H1 (cell line): ENCODE data around the gene RBM15. TPM values are rescaled to one million over a fixed set of nuclear protein-coding genes. Genes with fewer than 3 reads are reported as not detected.

Experiments used
- CEBPB ChIP-seq: IDR thresholded peaks from 2 replicates; pipeline ENCODE4 v1.6.1; 2012; ENCODE audit warnings: low read depth, low read length
- CTCF ChIP-seq, 3 experiments: IDR thresholded peaks; 1 replicate in 2 of 3; 2 replicates in 1 of 3; pipeline versions ENCODE4 v1.5.1 to v1.6.1; 2011; ENCODE audit warnings: low read length in 3 of 3, mild to moderate bottlenecking in 3 of 3, inconsistent platforms in 2 of 3, low read depth in 1 of 3, moderate library complexity in 1 of 3; ENCODE audit not compliant: insufficient read depth in 1 of 3; ENCODE audit errors: control extremely low read depth in 1 of 3
- KDM5A ChIP-seq: fragments of 200-600 bp; IDR thresholded peaks from 2 replicates; pipeline ENCODE4 v1.7.1; 2012; ENCODE audit warnings: mild to moderate bottlenecking, low read length, inconsistent platforms, mixed read lengths
- RAD21 ChIP-seq, 2 experiments: IDR thresholded peaks in 1 of 2; conservative IDR thresholded peaks in 1 of 2; 2 replicates each; pipeline ENCODE4 v1.6.1; 2011; ENCODE audit warnings: low read depth in 2 of 2, low read length in 2 of 2, improper control_type of control experiment in 1 of 2, inconsistent platforms in 1 of 2, mild to moderate bottlenecking in 1 of 2, moderate library complexity in 1 of 2
- RFX5 ChIP-seq: IDR thresholded peaks from 2 replicates; pipeline ENCODE4 v1.6.1; 2011; ENCODE audit warnings: low read depth, low read length, improper control_type of control experiment, borderline replicate concordance
- RNF2 ChIP-seq: fragments of 200-900, 300-1000 bp; sonication (generic); IDR thresholded peaks from 2 replicates; pipeline ENCODE4 v1.7.1; 2016; ENCODE audit warnings: borderline replicate concordance, low read depth, mild to moderate bottlenecking, antibody characterized with exemption, low read length; ENCODE audit not compliant: poor library complexity, severe bottlenecking; ENCODE audit errors: missing control alignments
- SP4 ChIP-seq: IDR thresholded peaks from 2 replicates; pipeline ENCODE4 v1.6.1; 2012; ENCODE audit warnings: low read length, inconsistent platforms
- SUZ12 ChIP-seq: fragments of 200-600 bp; sonication (generic); IDR thresholded peaks from 2 replicates; pipeline ENCODE4 v1.6.1; 2012; ENCODE audit warnings: mild to moderate bottlenecking, inconsistent platforms, low read length, moderate library complexity, mixed read lengths
- polyA plus RNA-seq, 7 experiments: library from polyadenylated mRNA; depleted of rRNA in 3 of 7; stranded (reverse) in 5 of 7; unstranded in 2 of 7; fragments of >200 nt in 5 of 7; fragments of 200-250 nt in 2 of 7; gene quantifications; 1 replicate in 5 of 7; 2 replicates in 1 of 7; 4 replicates in 1 of 7; pipeline versions ENCODE4 v1.2.1 to v1.2.3, GENCODE V29; 2011 to 2013; ENCODE audit warnings: missing spikeins in 2 of 7, mixed read lengths in 2 of 7
- total RNA-seq: library from RNA; stranded (reverse); fragmentation: NEBNext Ultra II Directional; extraction: Animal tissue kit (Norgen Biotek cat#: 25700); gene quantifications from 2 replicates; pipeline ENCODE4 v1.2.1, GENCODE V29; 2021

RBM15 gene
- total and polyA plus RNA-seq, 2 of the 8 experiments (the other 6 are each of a cell fraction or from before 2014, with no cell fraction given), result 13.5 to 44.9 TPM

DNA sequence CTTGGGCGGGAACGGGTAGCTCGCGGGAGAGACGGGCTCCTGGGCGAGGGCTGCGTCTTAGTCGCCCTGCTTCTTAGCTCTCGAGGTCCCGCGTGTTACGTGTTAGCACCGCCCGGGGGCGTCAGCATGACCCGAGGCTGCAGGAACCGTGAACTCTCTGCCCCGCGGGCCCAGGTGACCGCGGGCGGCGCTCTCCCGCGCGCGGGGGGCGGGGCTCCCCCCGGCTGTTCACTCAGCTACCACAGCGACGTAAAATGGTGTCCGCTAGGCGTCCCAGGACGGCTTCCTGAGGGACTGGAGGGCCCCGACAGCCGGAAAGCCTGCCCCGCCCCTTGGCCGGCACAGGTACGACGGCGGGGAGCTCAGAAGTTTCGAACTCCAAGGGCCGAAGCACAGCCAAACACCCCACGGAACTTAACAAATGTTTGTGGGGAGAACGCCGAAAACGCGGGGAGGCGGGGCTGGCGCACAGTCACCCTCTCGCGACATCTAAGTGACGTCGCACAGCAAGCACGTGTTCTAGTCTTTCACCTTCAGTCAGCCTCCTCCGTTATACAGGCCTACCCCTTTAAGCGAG lies 780 bp upstream of the RBM15 start (continued):
- TF ChIP-seq CTCF (IDR thresholded peaks at IDR 0.05; ENCODE audit: control extremely low read depth in 1 of 3, insufficient read depth in 1 of 3, low read depth in 1 of 3, low read length in 3 of 3) (peak; percentile 27 to 39 (median 34); a peak in 3 of 4 replicates), RAD21 (IDR thresholded peaks at IDR 0.05 in 1 of 2, conservative IDR thresholded peaks at IDR 0.05 in 1 of 2; ENCODE audit: low read depth in 2 of 2, low read length in 2 of 2) (no peak; a peak in 1 of 4 replicates), SP4 (peak; percentile 27; the same call in 1 of the 2 replicates), RNF2 (no peak), RFX5 (peak; percentile 9; the same call in 1 of the 2 replicates), KDM5A (peak; percentile 58; the same call in 1 of the 2 replicates), CEBPB (no peak), SUZ12 (no peak)
